Esophagus (tissue), 2 donors: ENCODE data around the gene MRPL33. TPM values are rescaled to one million over a fixed set of nuclear protein-coding genes. Genes with fewer than 3 reads are reported as not detected.
A peak's percentile ranks its signal among the peaks of the same experiment; 100 is the strongest.

ENCODE experiments used
- H3K27ac ChIP-seq, 2 donors: one replicate each; pipeline ENCODE4 v1.5.1; 2013; ENCODE audit warnings: low read depth in 2 of 2, mild to moderate bottlenecking in 2 of 2, inconsistent platforms in 1 of 2, low read length in 1 of 2, moderate library complexity in 1 of 2
- H3K27me3 ChIP-seq, 2 donors: one replicate each; pipeline ENCODE4 v1.6.1; 2013; ENCODE audit warnings: low read length in 2 of 2, control low read depth in 1 of 2, mild to moderate bottlenecking in 1 of 2; ENCODE audit not compliant: insufficient read depth in 2 of 2, control insufficient read depth in 1 of 2
- H3K36me3 ChIP-seq, 2 donors: one replicate each; pipeline ENCODE4 v1.6.1; 2013; ENCODE audit warnings: low read length in 1 of 2; ENCODE audit not compliant: control insufficient read depth in 2 of 2, insufficient read depth in 2 of 2
- H3K4me1 ChIP-seq, 2 donors: one replicate each; pipeline ENCODE4 v1.6.1; 2013; ENCODE audit warnings: low read length in 1 of 2; ENCODE audit not compliant: control insufficient read depth in 2 of 2, insufficient read depth in 2 of 2
- H3K4me3 ChIP-seq, 2 donors: one replicate each; pipeline ENCODE4 v1.5.1; 2013; ENCODE audit warnings: low read length in 2 of 2, mild to moderate bottlenecking in 2 of 2, low read depth in 1 of 2, moderate library complexity in 1 of 2
- H3K9me3 ChIP-seq, 2 donors: one replicate each; pipeline ENCODE4 v1.6.1; 2013; ENCODE audit warnings: mild to moderate bottlenecking in 2 of 2, low read depth in 1 of 2, low read length in 1 of 2, moderate library complexity in 1 of 2; ENCODE audit not compliant: control insufficient read depth in 2 of 2, insufficient read depth in 1 of 2
- WGBS, 2 donors: extraction: QIAGEN DNeasy Blood & Tissue Kit; methylation state at CpG; one replicate each; pipeline ENCODE4 v1.1.7; 2013; 5-methylcytosine and 5-hydroxymethylcytosine counted together
- polyA plus RNA-seq, 2 donors: library from polyadenylated mRNA; stranded (reverse); fragments of 200-250 nt; gene quantifications; one replicate each; pipeline ENCODE4 v1.2.3, GENCODE V29; 2013
- donor health status: healthy with polysubstance abuse.
- donor health status: Bipolar disorder and iron deficiency.

The MRPL33 gene
- polyA plus RNA-seq, 2 donors, result 35.5 to 102 TPM

- Histone ChIP-seq H3K4me3 (no peak overlapping the region), H3K27ac (no peak overlapping the region), H3K36me3 (no peaks in the 10 kb centered on the region), H3K27me3 (no peaks in the 10 kb centered on the region), H3K4me1 (peaks cover 0 to 7% of the 10 kb centered on the region in 2 donors), H3K9me3 (no peaks in the 10 kb centered on the region)
- 95 to 96% methylated on average over 2 of the region's 2 CpGs for WGBS, 2 donors
Measured at GRCh38 chr2:27803046-27803445, 31.5 kb downstream of the MRPL33 start.

GRCh38 chr2:27804146-27804545 lies 32.6 kb downstream of the MRPL33 start:
- peaks cover 3 to 4% of the 10 kb centered on the region in 2 donors for H3K4me1 ChIP-seq
- H3K27ac ChIP-seq, result no peak overlapping the region
- no peaks in the 10 kb centered on the region for H3K36me3 ChIP-seq
- H3K27me3 ChIP-seq, result no peaks in the 10 kb centered on the region
- H3K4me3 ChIP-seq, result no peak overlapping the region
- H3K9me3 ChIP-seq, result no peaks in the 10 kb centered on the region

- H3K27me3 ChIP-seq, result no peaks in the 10 kb centered on the region
- no peaks in the 10 kb centered on the region for H3K36me3 ChIP-seq
- WGBS, 2 donors, result 86 to 90% methylated on average over 3 of the region's 3 CpGs
- H3K4me1 ChIP-seq, result peaks cover 3 to 4% of the 10 kb centered on the region in 2 donors
- no peak overlapping the region for H3K4me3 ChIP-seq
- no peak overlapping the region for H3K27ac ChIP-seq
- H3K9me3 ChIP-seq, result no peaks in the 10 kb centered on the region
Measured at GRCh38 chr2:27805180-27805579, 33.7 kb downstream of the MRPL33 start.

- Histone ChIP-seq H3K9me3 (no peaks in the 10 kb centered on the region), H3K36me3 (no peaks in the 10 kb centered on the region), H3K4me3 (no peak overlapping the region), H3K27ac (no peak overlapping the region), H3K27me3 (no peaks in the 10 kb centered on the region), H3K4me1 (peaks cover 0 to 3% of the 10 kb centered on the region in 2 donors)
- 57 to 70% methylated on average over 5 of the region's 5 CpGs for WGBS, 2 donors
Measured at GRCh38 chr2:27806311-27807059, 35.0 kb downstream of the MRPL33 start.

- Histone ChIP-seq H3K27me3 (no peaks in the 10 kb centered on the region), H3K27ac (no peak overlapping the region), H3K4me1 (peaks cover 0 to 3% of the 10 kb centered on the region in 2 donors), H3K36me3 (no peaks in the 10 kb centered on the region), H3K4me3 (no peak overlapping the region), H3K9me3 (no peaks in the 10 kb centered on the region)
- 81 to 82% methylated on average over 4 of the region's 4 CpGs for WGBS, 2 donors
Measured at GRCh38 chr2:27807476-27807875, 36.0 kb downstream of the MRPL33 start.

GRCh38 chr2:27808418-27808817 lies 36.9 kb downstream of the MRPL33 start:
- no peaks in the 10 kb centered on the region for H3K27me3 ChIP-seq
- 89 to 96% methylated on average over 2 of the region's 2 CpGs for WGBS, 2 donors

GRCh38 chr2:27808984-27809383 lies 37.5 kb downstream of the MRPL33 start:
- H3K9me3 ChIP-seq, result no peaks in the 10 kb centered on the region
- no peaks in the 10 kb centered on the region for H3K36me3 ChIP-seq
- 95 to 97% methylated on average over 3 of the region's 3 CpGs for WGBS, 2 donors
- peaks cover 0 to 3% of the 10 kb centered on the region in 2 donors for H3K4me1 ChIP-seq
- H3K27ac ChIP-seq, result no peak overlapping the region
- H3K27me3 ChIP-seq, result no peaks in the 10 kb centered on the region
- no peak overlapping the region for H3K4me3 ChIP-seq

More at GRCh38 chr2:27808418-27808817, 36.9 kb downstream of the MRPL33 start:
- no peak overlapping the region for H3K4me3 ChIP-seq
- no peak overlapping the region for H3K27ac ChIP-seq
- H3K4me1 ChIP-seq, result peaks cover 0 to 3% of the 10 kb centered on the region in 2 donors
- H3K36me3 ChIP-seq, result no peaks in the 10 kb centered on the region
- no peaks in the 10 kb centered on the region for H3K9me3 ChIP-seq

GRCh38 chr2:27809761-27810241 lies 38.3 kb downstream of the MRPL33 start:
- Histone ChIP-seq H3K4me3 (no peak overlapping the region), H3K4me1 (peaks cover 0 to 3% of the 10 kb centered on the region in 2 donors), H3K9me3 (no peaks in the 10 kb centered on the region), H3K36me3 (no peaks in the 10 kb centered on the region), H3K27me3 (no peaks in the 10 kb centered on the region), H3K27ac (peak overlapping the region in 1 of 2 donors; percentile 17)
- WGBS, 2 donors, result 31 to 48% methylated on average over 3 of the region's 3 CpGs

- Histone ChIP-seq H3K4me3 (no peak overlapping the region), H3K27ac (no peak overlapping the region), H3K27me3 (no peaks in the 10 kb centered on the region), H3K4me1 (peaks cover 0 to 3% of the 10 kb centered on the region in 2 donors), H3K36me3 (no peaks in the 10 kb centered on the region), H3K9me3 (no peaks in the 10 kb centered on the region)
- WGBS, 2 donors, result 91 to 92% methylated on average over 3 of the region's 3 CpGs
Measured at GRCh38 chr2:27810455-27810854, 38.9 kb downstream of the MRPL33 start.

GRCh38 chr2:27811768-27812167 lies 40.2 kb downstream of the MRPL33 start:
- H3K27me3 ChIP-seq, result no peaks in the 10 kb centered on the region
- WGBS, 2 donors, result 92 to 97% methylated on average over 1 of the region's 1 CpG

More at GRCh38 chr2:27811768-27812167, 40.2 kb downstream of the MRPL33 start:
- Histone ChIP-seq H3K4me1 (peaks cover 0 to 3% of the 10 kb centered on the region in 2 donors), H3K4me3 (no peak overlapping the region), H3K9me3 (no peaks in the 10 kb centered on the region), H3K36me3 (no peaks in the 10 kb centered on the region), H3K27ac (no peak overlapping the region)
